K562 (cell line): ENCODE data around the gene TMEM45A. TPM values are rescaled to one million over a fixed set of nuclear protein-coding genes. Genes with fewer than 3 reads are reported as not detected.

Experiments used
- ATAC-seq: fragments of 200-7000 bp; cut with Tn5 transposase; 3 replicates; pipeline ENCODE4 v1.9.1; 2020; ENCODE audit warnings: moderate library complexity
- BruUV-seq: library from RNA; stranded (reverse); fragments of 400-500 nt; replicated peaks from 2 replicates; lab custom pipeline; 2021; lab: Mats Ljungman, UMichigan
- CTCF ChIA-PET: fragments of 300-600 bp; formaldehyde crosslinking; extraction: SDS; loops from one replicate; lab custom pipeline; 2021; ENCODE audit warnings: low intra/inter-chr PET ratio; lab: Yijun Ruan, JAX
- POLR2A ChIA-PET: fragments of 300-600, 350-650 bp; sonication (Branson Sonifier 250); formaldehyde crosslinking; extraction: SDS; loops from one replicate; lab custom pipeline; 2021; ENCODE audit warnings: antibody characterized with exemption, inconsistent platforms; lab: Yijun Ruan, JAX
- DNase-seq, 4 experiments: peaks; one replicate each; pipeline versions ENCODE4 v3.0.0 to v3.0.0-alpha.2; 2011 to 2018; ENCODE audit warnings: low spot score in 3 of 4, mixed read lengths in 3 of 4; ENCODE audit errors: extremely low read depth in 1 of 4
- FAIRE-seq: peaks from 2 replicates; lab custom pipeline; 2011; peaks lifted over from hg19 to GRCh38; lab: Jason Lieb, UNC
- H2AFZ ChIP-seq: 2 replicates; pipeline ENCODE4 v1.6.0; 2011; ENCODE audit warnings: low read depth, low read length, control low read depth, inconsistent platforms
- H3K27ac ChIP-seq: fragments of 200-600 bp; 3 replicates; pipeline ENCODE4 v1.8.0; 2011; ENCODE audit warnings: low read depth, mild to moderate bottlenecking, control low read depth, inconsistent platforms, low read length, moderate library complexity, mixed read lengths; ENCODE audit errors: extremely low read depth
- H3K27me3 ChIP-seq, 2 experiments: fragments of 300-600 bp in 1 of 2; 2 replicates in 1 of 2; 3 replicates in 1 of 2; pipeline versions ENCODE4 v1.6.0 to v1.8.0; 2011; ENCODE audit warnings: inconsistent platforms in 2 of 2, low read length in 2 of 2, mild to moderate bottlenecking in 1 of 2, mixed read lengths in 1 of 2, moderate library complexity in 1 of 2; ENCODE audit not compliant: control insufficient read depth in 2 of 2, insufficient read depth in 2 of 2
- H3K36me3 ChIP-seq: fragments of 300-600 bp; 3 replicates; pipeline ENCODE4 v1.8.0; 2011; ENCODE audit warnings: mild to moderate bottlenecking, low read length, inconsistent platforms; ENCODE audit not compliant: control insufficient read depth, insufficient read depth
- H3K4me1 ChIP-seq, 2 experiments: fragments of 200-600 bp in 1 of 2; replicated peaks in 1 of 2; 2 replicates in 1 of 2; 3 replicates in 1 of 2; pipeline versions ENCODE4 v1.5.1 to v1.8.0; 2011; ENCODE audit warnings: inconsistent platforms in 2 of 2, low read length in 2 of 2, mild to moderate bottlenecking in 1 of 2, mixed read lengths in 1 of 2, moderate library complexity in 1 of 2; ENCODE audit not compliant: control insufficient read depth in 2 of 2, insufficient read depth in 2 of 2
- H3K4me2 ChIP-seq: 2 replicates; pipeline ENCODE4 v1.6.1; 2011; ENCODE audit warnings: low read length, control low read depth, inconsistent platforms, mixed read lengths; ENCODE audit not compliant: insufficient read depth
- H3K4me3 ChIP-seq: fragments of 200-600 bp; sonication (generic), shearing (Covaris generic); 2 replicates; pipeline ENCODE4 v1.5.1; 2016; ENCODE audit warnings: control low read depth, inconsistent platforms
- H3K79me2 ChIP-seq: fragments of 200-600 bp; 3 replicates; pipeline ENCODE4 v1.8.0; 2011; ENCODE audit warnings: low read length, inconsistent platforms; ENCODE audit not compliant: control insufficient read depth, insufficient read depth
- H3K9ac ChIP-seq, 2 experiments: 2 replicates each; pipeline versions ENCODE4 v1.6.0 to v1.6.1; 2011; ENCODE audit warnings: low read depth in 2 of 2, low read length in 2 of 2, control low read depth in 1 of 2, inconsistent platforms in 1 of 2, mild to moderate bottlenecking in 1 of 2, mixed read lengths in 1 of 2; ENCODE audit not compliant: insufficient read depth in 1 of 2
- H3K9me1 ChIP-seq: one replicate; pipeline ENCODE4 v1.6.0; 2011; ENCODE audit warnings: inconsistent platforms, mild to moderate bottlenecking, low read length, moderate library complexity; ENCODE audit not compliant: control insufficient read depth, insufficient read depth
- H3K9me3 ChIP-seq: replicated peaks from 2 replicates; pipeline ENCODE4 v1.5.1; 2011; ENCODE audit warnings: low read depth, low read length, inconsistent platforms; ENCODE audit not compliant: control insufficient read depth, insufficient read depth
- H4K20me1 ChIP-seq: replicated peaks from 2 replicates; pipeline ENCODE4 v1.6.1; 2011; ENCODE audit warnings: low read length, inconsistent platforms, mixed read lengths; ENCODE audit not compliant: control insufficient read depth, insufficient read depth
- FOXA3 ChIP-seq, 2 experiments: fragments of 450-650 bp in 1 of 2; sonication (generic) in 1 of 2; formaldehyde crosslinking; IDR thresholded peaks in 1 of 2; conservative IDR thresholded peaks in 1 of 2; 2 replicates each; pipeline versions ENCODE4 v1.4.0 to v1.8.0; 2020 to 2022; ENCODE audit warnings: mild to moderate bottlenecking in 2 of 2, missing genetic modification reagents in 1 of 2
- FOXP4 ChIP-seq: sonication (generic); formaldehyde crosslinking; IDR thresholded peaks from 2 replicates; pipeline ENCODE4 v1.8.0; 2022; ENCODE audit warnings: mild to moderate bottlenecking, missing genetic modification reagents, borderline replicate concordance
- GMEB1 ChIP-seq: fragments of 250-450 bp; sonication (Bioruptor Pico); IDR thresholded peaks from 2 replicates; pipeline ENCODE4 v1.4.0; 2020; ENCODE audit warnings: mild to moderate bottlenecking
- KLF1 ChIP-seq: fragments of 450-650 bp; IDR thresholded peaks from 2 replicates; pipeline ENCODE4 v1.6.1; 2016; ENCODE audit warnings: missing genetic modification characterization, missing compliant biosample characterization
- NUFIP1 ChIP-seq: fragments of 450-650 bp; IDR thresholded peaks from 2 replicates; pipeline ENCODE4 v1.6.1; 2018; ENCODE audit not compliant: partially characterized antibody
- PRPF4 ChIP-seq: fragments of 200-400 bp; formaldehyde crosslinking; IDR thresholded peaks from one replicate; pipeline ENCODE4 v1.6.1; 2017; ENCODE audit warnings: low read length, low read depth, mild to moderate bottlenecking; ENCODE audit not compliant: insufficient read depth, poor library complexity, severe bottlenecking
- SIX5 ChIP-seq, 2 experiments: IDR thresholded peaks; 2 replicates each; pipeline ENCODE4 v1.6.1; 2011; ENCODE audit warnings: low read length in 2 of 2, borderline replicate concordance in 1 of 2, low read depth in 1 of 2, mild to moderate bottlenecking in 1 of 2, moderate library complexity in 1 of 2; ENCODE audit not compliant: insufficient read depth in 1 of 2
- SNRNP70 ChIP-seq: fragments of 200-400 bp; formaldehyde crosslinking; optimal IDR thresholded peaks from 2 replicates; pipeline ENCODE3; 2017; ENCODE audit warnings: low read depth, low read length
- SREBF2 ChIP-seq: sonication (generic); formaldehyde crosslinking; IDR thresholded peaks from 2 replicates; pipeline ENCODE4 v1.4.0; 2020; ENCODE audit warnings: mild to moderate bottlenecking, missing genetic modification reagents
- SUPT5H ChIP-seq: fragments of 450-650 bp; IDR thresholded peaks from 2 replicates; pipeline ENCODE4 v1.6.1; 2016
- ZNF124 ChIP-seq: sonication (generic); formaldehyde crosslinking; IDR thresholded peaks from 2 replicates; pipeline ENCODE4 v1.8.1; 2022; ENCODE audit warnings: missing genetic modification reagents
- ZNF140 ChIP-seq: fragments of 250-450 bp; sonication (Bioruptor Pico); IDR thresholded peaks from 2 replicates; pipeline ENCODE4 v1.8.0; 2021; ENCODE audit warnings: moderate library complexity, mild to moderate bottlenecking, inconsistent platforms
- ZNF644 ChIP-seq: fragments of 200-800 bp; sonication (Bioruptor generic); IDR thresholded peaks from 2 replicates; pipeline ENCODE4 v1.6.1; 2016; ENCODE audit warnings: low read depth, missing genetic modification characterization, missing compliant biosample characterization
- WGBS: fragments of 100-300 bp; shearing (Covaris generic); methylation state at CpG from one replicate; pipeline ENCODE4 v1.1.6; 2016; ENCODE audit warnings: low coverage, mixed read lengths; ENCODE audit not compliant: insufficient coverage; ENCODE audit errors: missing lambda C conversion rate; 5-methylcytosine and 5-hydroxymethylcytosine counted together
- in situ Hi-C: fragments of 300-500 bp; cut with MboI; formaldehyde crosslinking; loops from 4 replicates; pipeline ENCODE4 v1.15.0; 2018; ENCODE audit warnings: inconsistent platforms, mixed read lengths
- intact Hi-C: fragments of 100-400 bp; cut with micrococcal nuclease; formaldehyde crosslinking; loops from 2 replicates; pipeline ENCODE4 v1.14.2; 2022
- polyA plus RNA-seq, 8 experiments: library from polyadenylated mRNA; depleted of rRNA in 4 of 8; stranded (reverse) in 5 of 8; unstranded in 3 of 8; fragments of >200 nt; fragmentation: Nextera tagmentation in 2 of 8; fragmentation: Illumina TruSeq in 1 of 8; extraction: Ambion mirVana in 2 of 8; extraction: Trizol in 1 of 8; gene quantifications; 2 replicates each; pipeline versions ENCODE4 v1.2.1 to v1.2.3, GENCODE V29; 2011 to 2014; ENCODE audit warnings: inconsistent platforms in 1 of 8, missing spikeins in 1 of 8
- total RNA-seq, 7 experiments: library from RNA; depleted of rRNA in 6 of 7; stranded (reverse); fragments of >200 nt in 6 of 7; fragmentation: Illumina TruSeq in 2 of 7; extraction: Trizol in 2 of 7; gene quantifications; 2 replicates each; pipeline versions ENCODE4 v1.2.1 to v1.2.3, GENCODE V29; 2011 to 2021; ENCODE audit warnings: low replicate concordance in 1 of 7

Gene TMEM45A
- total and polyA plus RNA-seq, 9 of the 15 experiments (the other 6 are each of a cell fraction or from before 2014, with no cell fraction given): 0.41 to 4.1 (median 0.95) TPM

- H3K9me1 ChIP-seq: no peaks in the 10 kb centered on the region
- H3K36me3 ChIP-seq: no peaks in the 10 kb centered on the region
- WGBS: 3% methylated on average over 2 of the region's 3 CpGs
- H3K79me2 ChIP-seq: no peaks in the 10 kb centered on the region
- H4K20me1 ChIP-seq: no peaks in the 10 kb centered on the region
- no peak overlapping the region for H3K4me2 ChIP-seq
- DNase-seq (no peak), FAIRE-seq (no peak), ATAC-seq (no peak)
- no peaks in the 10 kb centered on the region; a peak in 1 of 5 replicates for H3K4me1 ChIP-seq
- no peaks in the 10 kb centered on the region for H3K27me3 ChIP-seq
- H2AFZ ChIP-seq: no peak overlapping the region
- in situ Hi-C loops: no loop called here
- POLR2A ChIA-PET: interaction anchor here (1.1 to 1.3 kb wide), 3 partner anchors 10 to 62 kb away, joined by 3 to 4 read pairs (median 3); no protein-coding TSS in a partner anchor
- no TSS peak for BruUV-seq
- CTCF ChIA-PET: no interaction called here
- H3K27ac ChIP-seq: no peak overlapping the region
- intact Hi-C loops: loop anchor here (10.0 kb wide), 1 partner anchor 249 kb away; no protein-coding TSS in a partner anchor
- no peak overlapping the region for H3K9ac ChIP-seq
- H3K9me3 ChIP-seq: no peaks in the 10 kb centered on the region
- no peak overlapping the region for H3K4me3 ChIP-seq
- TF ChIP-seq SUPT5H: no peak
- no peak for TF ChIP-seq ZNF140 (CRISPR knock-in tag)
- no peak for TF ChIP-seq GMEB1
- TF ChIP-seq FOXP4 (CRISPR knock-in tag): no peak
- no peak for TF ChIP-seq NUFIP1
- no peak for TF ChIP-seq KLF1 (tag)
- no peak for TF ChIP-seq PRPF4
- no peak for TF ChIP-seq SNRNP70
- no peak for TF ChIP-seq ZNF124 (CRISPR knock-in tag)
- TF ChIP-seq SREBF2 (CRISPR knock-in tag): no peak
- TF ChIP-seq FOXA3 (CRISPR knock-in tag; conservative IDR thresholded peaks at IDR 0.05 in 1 of 2, IDR thresholded peaks at IDR 0.05 in 1 of 2): no peak
- TF ChIP-seq ZNF644 (tag): no peak
- no peak for TF ChIP-seq SIX5 (IDR thresholded peaks at IDR 0.05; ENCODE audit: borderline replicate concordance in 1 of 2, insufficient read depth in 1 of 2, low read depth in 1 of 2, low read length in 2 of 2)
Measured at GRCh38 chr3:100465892-100466777, 26.3 kb upstream of the TMEM45A start.
